ENCODE data around the gene CEP55. TPM values are rescaled to one million over a fixed set of nuclear protein-coding genes. Genes with fewer than 3 reads are reported as not detected.
A peak's percentile ranks its signal among the peaks of the same experiment; 100 is the strongest.

The CEP55 gene
- total and polyA plus RNA-seq, 7 donors, result 1.4 to 18.2 (median 1.8) TPM; not detected in 2

GRCh38 chr10:93509816-93510215 lies 13.4 kb downstream of the CEP55 start:
- no peak for DNase-seq
- Histone ChIP-seq H3K4me1 (no peaks in the 10 kb centered on the region), H3K4me3 (no peak overlapping the region), H3K27me3 (no peaks in the 10 kb centered on the region), H3K27ac (no peak overlapping the region), H3K36me3 (no peaks in the 10 kb centered on the region), H3K9me3 (no peaks in the 10 kb centered on the region)
- intact Hi-C loops (cut with DNase I), result no loop called here
- no peak for TF ChIP-seq CTCF (IDR thresholded peaks at IDR 0.05)
- TF ChIP-seq POLR2AphosphoS5 (IDR thresholded peaks at IDR 0.05), result no peak
- TF ChIP-seq POLR2A (IDR thresholded peaks at IDR 0.05), result no peak
- no peak for TF ChIP-seq EP300 (IDR thresholded peaks at IDR 0.05)
- WGBS, 2 donors, result 86 to 91% methylated on average over 8 of the region's 8 CpGs

GRCh38 chr10:93512565-93512964 lies 16.2 kb downstream of the CEP55 start:
- Histone ChIP-seq H3K4me3 (no peak overlapping the region), H3K4me1 (peaks cover 0 to 10% (median 0%) of the 10 kb centered on the region in 4 donors), H3K36me3 (no peaks in the 10 kb centered on the region), H3K9me3 (no peaks in the 10 kb centered on the region), H3K27ac (no peak overlapping the region), H3K27me3 (no peaks in the 10 kb centered on the region)
- 100% methylated on average over 1 of the region's 1 CpG for WGBS, 2 donors
- intact Hi-C loops (cut with DNase I), result no loop called here
- DNase-seq, result no peak
- TF ChIP-seq EP300 (IDR thresholded peaks at IDR 0.05), result no peak

GRCh38 chr10:93513091-93513490 lies 16.7 kb downstream of the CEP55 start:
- Histone ChIP-seq H3K4me3 (no peak overlapping the region), H3K27me3 (no peaks in the 10 kb centered on the region), H3K27ac (no peak overlapping the region), H3K4me1 (peaks cover 0 to 10% (median 0%) of the 10 kb centered on the region in 4 donors), H3K36me3 (no peaks in the 10 kb centered on the region), H3K9me3 (no peaks in the 10 kb centered on the region)
- WGBS, 2 donors, result 97 to 98% methylated on average over 1 of the region's 1 CpG
- intact Hi-C loops (cut with DNase I), result no loop called here
- DNase-seq, result no peak
- TF ChIP-seq POLR2A (IDR thresholded peaks at IDR 0.05) (no peak), EP300 (IDR thresholded peaks at IDR 0.05) (no peak), CTCF (IDR thresholded peaks at IDR 0.05) (no peak), POLR2AphosphoS5 (IDR thresholded peaks at IDR 0.05) (no peak)

- Histone ChIP-seq H3K9me3 (no peaks in the 10 kb centered on the region), H3K27ac (peak overlapping the region; percentile 5 to 27 (median 18)), H3K4me1 (peaks cover 0 to 10% (median 0%) of the 10 kb centered on the region in 4 donors), H3K36me3 (no peaks in the 10 kb centered on the region), H3K4me3 (no peak overlapping the region), H3K27me3 (no peaks in the 10 kb centered on the region)
- DNase-seq, result no peak
- TF ChIP-seq POLR2AphosphoS5 (IDR thresholded peaks at IDR 0.05), result no peak
- no peak for TF ChIP-seq EP300 (IDR thresholded peaks at IDR 0.05)
- TF ChIP-seq CTCF (IDR thresholded peaks at IDR 0.05), result no peak
- TF ChIP-seq POLR2A (IDR thresholded peaks at IDR 0.05), result no peak
- intact Hi-C loops (cut with DNase I), result no loop called here
- WGBS, 2 donors, result 92% methylated on average over 4 of the region's 4 CpGs
Measured at GRCh38 chr10:93514521-93514920, 18.1 kb downstream of the CEP55 start.

GRCh38 chr10:93515071-93516005 lies 18.9 kb downstream of the CEP55 start:
- Histone ChIP-seq H3K36me3 (no peaks in the 10 kb centered on the region), H3K27ac (peak overlapping the region; percentile 12 to 33 (median 26)), H3K27me3 (no peaks in the 10 kb centered on the region), H3K4me3 (no peak overlapping the region), H3K4me1 (peaks cover 0 to 10% (median 0%) of the 10 kb centered on the region in 4 donors), H3K9me3 (no peaks in the 10 kb centered on the region)
- 73 to 75% methylated on average over 8 of the region's 8 CpGs for WGBS, 2 donors
- DNase-seq, result no peak
- intact Hi-C loops (cut with DNase I), result no loop called here
- TF ChIP-seq CTCF (IDR thresholded peaks at IDR 0.05) (no peak), EP300 (IDR thresholded peaks at IDR 0.05) (no peak), POLR2AphosphoS5 (IDR thresholded peaks at IDR 0.05) (no peak), POLR2A (IDR thresholded peaks at IDR 0.05) (no peak)

Data from sigmoid colon (tissue), 7 donors.